ENCODE results near the gene DIS3L2. TPM values are rescaled to one million over a fixed set of nuclear protein-coding genes. Genes with fewer than 3 reads are reported as not detected.

Gene DIS3L2
- total RNA-seq, 4 donors from 2014 or later, result 18.7 to 30.9 (median 26.1) TPM

DNA sequence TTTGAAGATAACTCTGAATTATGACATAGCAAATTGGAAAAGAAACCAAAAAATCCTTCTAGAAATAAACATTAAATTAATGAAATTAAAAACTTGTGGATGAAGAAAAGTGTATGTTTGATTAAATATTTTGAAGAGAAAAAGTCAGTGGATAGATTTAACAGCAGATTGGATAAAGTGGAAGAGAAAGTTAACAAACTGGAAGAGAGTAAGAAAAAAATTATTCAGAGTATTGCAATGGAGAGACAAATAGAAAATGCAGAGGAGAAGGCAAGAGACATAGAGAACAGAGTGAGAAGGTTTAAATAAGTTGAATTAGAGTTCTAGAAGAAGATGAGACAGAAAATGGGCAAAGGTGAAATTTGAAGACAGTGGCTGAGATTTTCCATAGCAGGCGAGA is 162.8 kb downstream of the DIS3L2 start:
- TF ChIP-seq, protein P1, sequence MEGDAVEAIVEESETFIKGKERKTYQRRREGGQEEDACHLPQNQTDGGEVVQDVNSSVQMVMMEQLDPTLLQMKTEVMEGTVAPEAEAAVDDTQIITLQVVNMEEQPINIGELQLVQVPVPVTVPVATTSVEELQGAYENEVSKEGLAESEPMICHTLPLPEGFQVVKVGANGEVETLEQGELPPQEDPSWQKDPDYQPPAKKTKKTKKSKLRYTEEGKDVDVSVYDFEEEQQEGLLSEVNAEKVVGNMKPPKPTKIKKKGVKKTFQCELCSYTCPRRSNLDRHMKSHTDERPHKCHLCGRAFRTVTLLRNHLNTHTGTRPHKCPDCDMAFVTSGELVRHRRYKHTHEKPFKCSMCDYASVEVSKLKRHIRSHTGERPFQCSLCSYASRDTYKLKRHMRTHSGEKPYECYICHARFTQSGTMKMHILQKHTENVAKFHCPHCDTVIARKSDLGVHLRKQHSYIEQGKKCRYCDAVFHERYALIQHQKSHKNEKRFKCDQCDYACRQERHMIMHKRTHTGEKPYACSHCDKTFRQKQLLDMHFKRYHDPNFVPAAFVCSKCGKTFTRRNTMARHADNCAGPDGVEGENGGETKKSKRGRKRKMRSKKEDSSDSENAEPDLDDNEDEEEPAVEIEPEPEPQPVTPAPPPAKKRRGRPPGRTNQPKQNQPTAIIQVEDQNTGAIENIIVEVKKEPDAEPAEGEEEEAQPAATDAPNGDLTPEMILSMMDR (IDR thresholded peaks at IDR 0.05; ENCODE audit: low read depth), result no peak

DNA sequence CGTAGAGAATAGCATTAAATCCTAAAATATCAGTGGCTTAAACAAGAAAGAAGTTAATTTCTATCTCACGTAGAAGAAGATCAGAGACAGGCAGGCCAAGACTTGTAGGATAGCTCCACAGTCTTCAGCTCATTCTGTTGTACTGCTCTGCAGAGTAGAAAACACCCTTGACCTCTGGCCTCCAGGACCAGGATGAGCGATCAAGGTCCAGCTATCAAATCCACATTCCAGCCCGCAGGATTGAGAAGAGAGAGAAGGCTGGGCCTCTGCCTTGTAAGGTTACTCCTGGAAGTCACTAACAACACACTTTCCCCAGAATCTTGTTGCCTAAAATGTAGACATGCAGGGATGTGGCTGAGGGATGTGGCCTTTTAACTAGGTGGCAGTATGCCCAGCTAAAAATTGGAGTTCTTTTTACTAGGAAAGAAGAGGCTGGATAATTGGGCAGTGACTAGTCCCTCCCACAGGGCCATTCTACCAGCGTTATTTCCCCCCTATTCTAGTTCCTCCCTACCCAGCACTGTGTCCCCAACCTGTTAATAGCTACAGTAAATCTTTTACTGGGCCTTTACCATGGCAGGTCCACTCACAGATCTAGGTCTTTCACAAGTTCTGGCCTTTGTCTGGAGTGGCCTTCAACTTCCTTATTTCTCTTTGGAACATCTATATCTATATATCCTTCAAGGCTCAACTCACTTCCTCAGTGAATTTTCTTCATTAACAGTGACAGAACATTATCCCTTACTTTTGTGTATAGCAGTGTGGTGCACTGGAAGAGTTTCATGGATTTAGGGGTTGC is 165.0 kb downstream of the DIS3L2 start:
- TF ChIP-seq, protein P1 (IDR thresholded peaks at IDR 0.05; ENCODE audit: low read depth), result no peak

DNA sequence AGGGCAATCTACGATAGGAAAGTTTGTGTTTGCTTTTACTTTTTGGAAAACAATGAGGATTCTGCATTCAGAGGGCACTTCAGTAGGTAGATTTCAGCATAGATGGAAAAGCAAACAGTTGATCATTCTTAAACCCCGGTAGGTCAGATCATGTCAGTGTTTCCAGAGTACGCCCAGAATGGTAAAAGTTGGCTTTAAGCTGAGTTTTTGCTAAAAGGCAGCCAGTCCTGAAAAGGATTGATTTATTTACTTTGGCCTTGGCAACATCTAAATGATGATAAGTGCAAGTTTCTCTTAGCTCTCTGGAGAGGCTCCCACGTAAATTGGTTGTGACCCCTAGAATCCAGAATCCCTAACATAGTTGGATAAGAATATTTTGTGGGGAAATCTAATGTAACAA is 168.0 kb downstream of the DIS3L2 start:
- TF ChIP-seq, protein P1 (IDR thresholded peaks at IDR 0.05; ENCODE audit: low read depth), result no peak

DNA sequence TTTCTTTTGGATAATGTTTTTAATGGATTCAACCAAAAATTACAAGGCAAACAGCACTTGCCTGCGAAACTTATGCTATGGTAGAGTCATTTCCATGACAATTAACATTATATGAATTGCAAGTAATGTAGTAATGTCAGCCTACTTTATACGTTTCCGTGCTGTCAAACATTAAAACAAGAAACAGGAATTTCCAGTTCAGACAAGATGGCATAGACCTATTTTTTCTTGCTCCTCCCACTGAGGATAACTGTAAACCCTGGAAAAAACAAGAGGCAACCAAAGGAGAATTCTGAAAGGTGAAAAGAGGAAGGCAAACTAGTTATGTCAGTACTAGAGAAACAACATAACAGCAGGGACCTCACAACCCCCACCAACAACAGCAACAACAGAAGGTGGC is 170.7 kb downstream of the DIS3L2 start:
- TF ChIP-seq, protein P1 (IDR thresholded peaks at IDR 0.05; ENCODE audit: low read depth), result no peak

DNA sequence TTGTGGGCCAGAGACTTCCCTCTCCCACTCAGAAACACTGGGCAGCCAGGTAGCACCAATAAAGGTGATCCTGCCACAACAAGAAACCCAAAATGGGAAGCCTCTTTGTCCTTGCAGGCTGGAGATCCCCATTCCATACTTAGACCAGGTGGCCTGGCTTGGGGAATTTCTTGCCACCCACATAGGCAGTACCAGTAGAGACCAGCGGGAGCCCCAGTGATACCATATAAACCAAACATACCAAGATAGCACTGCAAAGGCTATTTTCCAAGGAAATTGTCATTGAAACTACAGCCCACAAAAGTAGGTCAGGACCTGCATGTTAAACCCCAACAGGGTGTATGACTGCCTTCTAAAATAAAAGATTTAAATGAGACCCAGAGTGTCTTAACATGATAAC is 171.6 kb downstream of the DIS3L2 start:
- TF ChIP-seq, protein P1 (IDR thresholded peaks at IDR 0.05; ENCODE audit: low read depth), result no peak

DNA sequence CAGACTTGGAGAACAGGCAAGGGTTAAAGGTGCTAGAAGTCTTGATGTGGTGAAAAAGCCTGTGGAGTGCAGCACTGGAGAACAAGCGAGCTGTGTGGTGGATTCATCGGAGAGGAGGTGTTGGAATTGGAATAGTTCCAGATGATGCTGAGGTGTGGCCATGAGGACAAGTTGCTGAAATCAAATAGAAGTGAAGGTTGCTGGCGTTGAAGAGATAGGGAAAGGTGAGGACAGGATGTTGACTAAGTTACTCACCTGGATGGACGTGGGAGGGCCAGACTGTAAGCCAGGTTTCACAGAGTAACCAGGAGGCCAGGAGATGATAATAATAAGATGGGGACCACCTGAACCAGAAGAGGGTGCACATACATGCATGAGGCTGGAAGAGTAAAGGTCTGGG is 173.4 kb downstream of the DIS3L2 start:
- TF ChIP-seq, protein P1 (IDR thresholded peaks at IDR 0.05; ENCODE audit: low read depth), result no peak

DNA sequence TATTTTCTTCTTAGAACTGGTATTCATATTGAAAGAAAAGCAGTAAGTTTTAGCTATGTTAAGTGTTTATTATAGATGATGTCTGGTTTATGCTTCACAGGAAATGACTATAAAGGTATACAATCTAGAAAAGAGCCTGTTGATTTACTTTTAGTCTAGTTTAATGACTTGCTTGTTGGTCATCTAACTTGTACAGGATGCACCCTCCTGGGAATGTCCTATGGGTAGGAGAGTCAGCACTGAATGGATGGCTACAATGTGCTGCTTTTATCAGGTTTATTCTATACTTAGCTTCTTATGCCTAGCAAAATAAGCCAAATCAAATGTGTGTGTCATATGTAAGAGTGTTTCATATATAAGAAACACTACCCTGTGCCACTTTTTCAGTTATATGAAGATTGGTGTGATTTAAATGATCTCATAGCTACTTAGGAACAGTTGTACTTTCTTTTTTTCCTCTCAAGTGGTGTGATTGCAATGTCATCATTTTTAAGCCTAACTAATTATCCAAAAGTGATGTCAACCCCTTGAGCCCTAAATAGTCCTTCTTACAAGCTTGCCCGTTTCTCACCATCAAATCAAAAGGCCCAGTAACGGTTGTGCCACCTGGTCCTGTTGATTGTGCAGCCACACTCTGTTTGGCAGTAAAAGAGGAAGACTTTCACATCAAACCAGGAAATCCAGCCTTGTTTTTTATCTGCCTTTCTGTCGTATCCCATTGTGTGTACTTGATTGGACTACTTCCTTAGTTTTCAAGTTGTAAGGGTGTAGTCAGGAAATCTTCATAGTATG is 176.0 kb downstream of the DIS3L2 start:
- TF ChIP-seq, protein P1 (IDR thresholded peaks at IDR 0.05; ENCODE audit: low read depth), result no peak

Data from subcutaneous adipose tissue (tissue), 4 donors.